GM19452 (cell line): ENCODE measurements around the gene PRKAR1B.
"Not testable (repeated sequence)": the region's sequence is repeated elsewhere in the genome, so short reads cannot be mapped to it uniquely, and the experiment has no call there.

ENCODE experiments used
- ATAC-seq: cut with Tn5 transposase; IDR thresholded peaks from one replicate; pipeline ENCODE4 v1.9.1; 2021; ENCODE audit not compliant: unreplicated experiment

The PRKAR1B gene

DNA sequence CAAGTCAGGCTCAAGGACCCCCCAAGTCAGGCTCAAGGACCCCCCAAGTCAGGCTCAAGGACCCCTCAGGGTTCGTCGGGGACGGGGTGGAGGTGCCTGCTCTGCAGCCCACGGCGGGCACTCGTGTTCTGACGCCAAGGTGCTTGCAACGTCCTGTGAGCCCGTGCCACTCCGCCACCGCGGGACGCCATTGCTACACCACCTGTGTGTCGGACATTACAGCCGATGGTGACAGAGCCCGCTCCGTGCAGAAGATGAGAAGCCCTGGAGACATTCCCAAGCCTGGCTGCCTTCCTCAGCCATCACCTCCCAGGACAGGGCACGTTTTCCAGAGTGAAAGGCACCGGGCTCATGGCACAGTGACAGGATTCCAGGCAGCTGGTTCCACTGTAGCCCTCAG is 98.3 kb downstream of the PRKAR1B start:
- no peak for ATAC-seq

DNA sequence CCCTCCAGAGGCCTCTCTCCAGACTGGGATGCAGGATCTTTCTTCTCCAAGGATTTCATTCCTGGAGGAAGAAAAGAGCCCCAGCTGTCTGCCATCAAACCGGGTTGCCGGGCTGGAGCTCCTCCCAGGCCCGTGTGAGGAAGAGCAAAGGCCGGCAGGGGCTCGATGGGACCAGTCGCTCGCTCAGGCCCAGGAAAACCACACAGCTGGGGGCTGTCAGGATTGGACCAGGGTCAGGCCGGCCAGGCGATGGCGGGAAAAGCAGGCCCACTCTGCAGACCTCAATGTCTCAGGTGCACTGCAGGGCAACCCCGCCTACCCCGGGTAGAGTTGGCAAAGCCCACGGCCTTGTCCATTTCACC is 98.7 kb downstream of the PRKAR1B start:
- ATAC-seq: no peak

DNA sequence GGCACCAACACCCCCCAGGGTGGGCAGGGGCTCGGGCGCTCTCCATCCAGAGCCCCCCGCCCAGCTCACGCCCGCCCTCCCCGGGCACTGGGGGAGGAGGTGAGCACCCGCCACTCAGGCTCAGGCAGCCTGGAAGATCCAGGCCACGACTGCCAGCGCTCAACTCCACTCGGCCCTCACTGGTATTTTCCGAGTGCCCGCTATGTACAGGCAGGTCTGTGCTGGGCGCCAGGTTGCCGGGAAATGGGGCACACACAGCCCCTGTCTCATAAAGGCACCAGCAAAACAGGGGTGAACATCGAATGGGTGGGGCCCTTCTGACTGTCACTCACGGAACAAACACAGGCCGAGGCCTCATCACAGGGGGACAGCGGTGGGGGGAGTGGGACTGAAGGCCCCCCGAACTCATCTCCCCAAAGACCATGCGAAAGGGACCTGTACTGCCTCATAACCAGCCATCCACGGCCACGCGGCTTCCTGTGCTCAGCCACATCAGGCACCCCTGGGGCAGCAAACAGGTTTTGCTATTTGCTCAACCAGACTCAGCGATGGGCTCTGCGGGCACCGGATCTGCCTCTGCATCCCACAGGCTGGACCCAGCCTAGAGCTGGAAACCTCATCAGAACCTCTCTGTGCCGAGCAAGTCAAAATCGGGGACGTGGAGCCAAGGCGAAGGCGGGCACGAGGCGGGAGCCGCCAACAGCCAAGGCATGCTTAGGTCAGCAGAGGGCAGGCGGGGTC is 99.2 kb downstream of the PRKAR1B start:
- no peak for ATAC-seq

DNA sequence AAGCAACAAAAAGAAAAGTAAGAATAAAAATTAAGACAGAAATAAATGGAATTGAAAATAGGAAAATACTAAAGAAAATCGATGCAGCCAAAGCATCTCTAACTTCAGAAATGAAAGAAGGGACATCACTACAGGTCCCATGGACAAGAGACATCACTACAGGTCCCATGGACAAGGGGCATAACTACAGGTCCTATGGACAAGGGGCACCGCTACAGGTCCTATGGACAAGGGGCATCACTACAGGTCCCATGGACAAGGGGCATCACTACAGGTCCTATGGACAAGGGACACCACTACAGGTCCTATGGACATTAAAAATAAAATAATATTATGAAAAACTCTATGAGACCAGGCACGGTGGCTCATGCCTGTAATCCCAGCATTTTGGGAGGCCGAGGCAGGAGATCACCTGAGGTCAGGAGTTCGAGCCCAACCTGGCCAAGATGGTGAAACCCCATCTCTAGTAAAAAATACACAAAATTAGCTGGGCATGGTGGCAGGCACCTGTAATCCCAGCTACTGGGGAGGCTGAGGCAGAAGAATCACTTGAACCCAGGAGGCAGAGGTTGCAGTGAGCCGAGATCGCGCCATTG is 101.6 kb downstream of the PRKAR1B start:
- ATAC-seq: no peak

DNA sequence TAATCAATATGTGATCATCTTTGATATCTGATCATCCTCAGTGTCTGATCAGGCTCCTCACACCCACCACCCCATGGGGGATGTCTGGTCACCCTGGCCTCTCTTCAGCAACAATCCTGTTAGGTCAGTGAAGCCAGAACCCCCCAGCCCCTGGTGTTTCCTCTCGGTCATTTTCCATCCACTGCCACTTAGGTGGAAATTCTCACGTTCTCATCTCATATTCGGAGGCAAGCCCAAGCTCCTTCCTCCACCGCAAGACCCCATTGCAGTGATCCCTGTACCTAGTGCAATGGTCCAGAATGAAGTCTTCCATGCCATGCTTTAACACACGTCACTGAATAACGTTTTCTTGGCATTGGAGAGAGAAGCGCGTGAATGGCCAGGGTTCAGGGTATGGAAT is 103.6 kb downstream of the PRKAR1B start:
- no peak for ATAC-seq

DNA sequence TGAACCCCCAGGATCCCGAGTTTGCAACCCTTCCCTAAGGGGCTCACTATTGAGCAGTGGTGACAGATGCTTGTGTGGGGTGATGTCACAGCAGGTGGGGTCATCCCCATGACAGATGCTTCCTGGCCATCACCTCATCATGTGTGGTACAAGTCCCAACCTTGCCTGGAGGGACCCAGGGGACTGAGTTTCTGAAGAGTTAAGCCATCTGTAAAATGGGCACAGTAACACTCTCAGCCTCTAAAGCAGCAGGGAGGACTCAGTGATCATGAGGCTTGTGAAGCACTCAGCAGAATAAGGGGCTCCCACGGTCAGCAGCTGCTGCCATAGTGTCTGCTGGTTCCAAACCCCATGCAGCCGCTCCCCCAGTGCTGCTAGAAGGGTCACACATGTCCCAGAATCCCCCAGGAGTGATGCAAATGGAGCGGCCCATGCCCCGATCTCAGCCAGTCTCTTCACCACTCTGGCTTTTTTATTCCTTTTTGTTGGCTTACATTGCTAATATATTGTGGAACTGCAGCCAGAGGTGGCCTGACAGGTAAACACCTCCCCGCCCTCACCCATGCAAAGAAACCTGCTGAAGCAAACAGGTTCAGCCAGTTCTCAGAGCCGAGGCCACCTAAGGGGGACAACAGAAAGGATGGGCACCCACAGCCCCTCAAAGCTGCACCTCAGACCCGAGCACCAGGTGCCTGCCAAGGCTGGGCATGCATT is 105.4 kb downstream of the PRKAR1B start:
- no peak for ATAC-seq

DNA sequence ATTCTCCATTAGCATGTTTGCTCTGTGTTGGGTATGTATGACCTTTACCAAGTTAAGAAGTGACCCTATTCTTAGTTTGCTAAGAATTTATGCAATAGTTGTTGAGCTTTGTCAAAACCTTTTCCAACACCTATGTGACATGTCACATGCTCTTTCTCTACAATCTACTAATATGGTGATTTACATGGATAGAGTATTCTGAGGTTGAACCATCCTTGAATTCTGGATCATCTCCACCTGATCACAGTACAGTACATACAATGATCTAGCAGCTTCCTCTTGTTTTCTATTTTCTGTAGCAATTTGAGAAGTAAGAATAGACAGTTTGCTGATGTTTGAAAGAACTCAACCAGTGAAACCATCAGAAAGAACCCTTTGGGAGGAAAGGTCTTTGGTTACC is 106.2 kb downstream of the PRKAR1B start:
- ATAC-seq: no peak

DNA sequence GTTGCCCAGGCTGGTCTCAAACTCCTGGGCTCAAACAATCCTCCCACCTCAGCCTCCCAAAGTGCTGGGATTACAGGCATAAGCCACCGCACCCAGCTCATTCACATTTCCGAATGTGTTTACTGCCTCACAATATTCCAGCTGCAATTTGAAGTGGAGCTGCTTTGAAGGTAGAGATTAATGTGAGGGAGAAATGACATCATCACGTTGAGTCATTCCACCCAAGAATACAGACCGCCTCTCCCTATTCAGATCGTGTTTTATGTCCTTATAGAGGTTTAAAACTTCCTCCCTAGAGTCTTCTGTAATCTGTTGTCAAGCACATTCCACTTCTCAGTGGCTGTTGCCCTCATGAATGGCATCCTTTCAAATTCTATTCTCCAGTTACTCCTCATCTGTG is 107.0 kb downstream of the PRKAR1B start:
- ATAC-seq: no peak

DNA sequence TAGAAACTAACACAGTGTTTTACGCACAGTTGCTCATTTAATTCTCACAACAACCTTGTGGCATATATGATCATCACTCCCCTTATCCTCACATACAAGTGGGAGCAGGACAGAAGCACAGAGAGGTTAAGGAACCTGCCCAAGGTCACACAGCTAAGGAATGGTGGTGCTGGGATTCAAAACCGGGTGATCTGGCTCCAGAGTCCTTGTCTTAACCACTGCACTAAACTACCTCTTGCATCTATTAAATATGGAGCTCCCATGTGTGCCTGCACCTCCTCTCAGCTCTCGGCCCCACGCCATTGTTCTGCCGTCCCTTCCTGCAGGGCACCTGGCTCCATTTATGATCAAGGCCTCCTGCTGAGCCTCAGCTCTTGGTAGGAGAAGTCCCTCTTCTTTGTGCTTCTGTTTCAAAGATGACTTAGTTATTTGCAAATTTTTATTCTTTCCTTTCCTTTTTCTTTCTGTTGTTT is 107.7 kb downstream of the PRKAR1B start:
- ATAC-seq: no peak

DNA sequence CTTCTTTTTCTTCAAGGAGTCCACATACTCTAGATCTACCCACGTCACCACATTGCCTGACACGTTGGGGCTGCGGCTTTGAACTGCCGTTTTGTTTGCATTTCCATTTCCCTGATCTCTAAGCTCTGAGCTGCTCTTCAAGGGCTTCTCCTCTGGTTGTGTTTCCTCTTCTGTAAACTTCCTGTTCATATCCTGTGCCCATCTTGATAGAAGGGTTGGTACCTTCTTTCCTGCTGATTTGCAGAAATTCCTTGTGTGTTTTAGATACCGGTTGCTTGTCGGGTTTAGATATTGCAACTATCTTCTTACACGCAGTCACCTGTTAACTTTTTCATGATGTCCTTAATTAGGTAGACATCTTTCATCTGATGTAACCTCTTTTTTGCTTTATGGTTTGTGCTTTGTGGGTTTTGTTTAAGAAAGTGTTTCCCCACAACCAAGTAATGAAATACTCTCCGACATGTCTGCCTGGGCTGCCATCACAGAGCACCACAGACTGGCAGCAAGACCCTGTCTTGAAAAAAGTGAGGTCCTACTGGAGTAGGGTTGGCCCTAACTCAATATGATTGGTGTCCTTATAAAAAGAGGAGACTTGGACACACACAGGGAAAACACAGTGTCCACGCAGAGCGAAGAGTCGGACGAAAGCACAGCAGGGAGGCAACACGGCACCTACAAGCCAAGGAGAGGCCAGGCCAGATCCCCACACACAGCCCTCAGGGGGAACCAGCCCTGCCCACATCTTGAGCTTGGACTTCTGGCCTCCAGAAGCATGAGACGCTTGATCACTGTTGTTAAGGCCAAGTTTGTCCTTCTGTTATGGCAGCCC is 108.3 kb downstream of the PRKAR1B start:
- ATAC-seq: no peak

DNA sequence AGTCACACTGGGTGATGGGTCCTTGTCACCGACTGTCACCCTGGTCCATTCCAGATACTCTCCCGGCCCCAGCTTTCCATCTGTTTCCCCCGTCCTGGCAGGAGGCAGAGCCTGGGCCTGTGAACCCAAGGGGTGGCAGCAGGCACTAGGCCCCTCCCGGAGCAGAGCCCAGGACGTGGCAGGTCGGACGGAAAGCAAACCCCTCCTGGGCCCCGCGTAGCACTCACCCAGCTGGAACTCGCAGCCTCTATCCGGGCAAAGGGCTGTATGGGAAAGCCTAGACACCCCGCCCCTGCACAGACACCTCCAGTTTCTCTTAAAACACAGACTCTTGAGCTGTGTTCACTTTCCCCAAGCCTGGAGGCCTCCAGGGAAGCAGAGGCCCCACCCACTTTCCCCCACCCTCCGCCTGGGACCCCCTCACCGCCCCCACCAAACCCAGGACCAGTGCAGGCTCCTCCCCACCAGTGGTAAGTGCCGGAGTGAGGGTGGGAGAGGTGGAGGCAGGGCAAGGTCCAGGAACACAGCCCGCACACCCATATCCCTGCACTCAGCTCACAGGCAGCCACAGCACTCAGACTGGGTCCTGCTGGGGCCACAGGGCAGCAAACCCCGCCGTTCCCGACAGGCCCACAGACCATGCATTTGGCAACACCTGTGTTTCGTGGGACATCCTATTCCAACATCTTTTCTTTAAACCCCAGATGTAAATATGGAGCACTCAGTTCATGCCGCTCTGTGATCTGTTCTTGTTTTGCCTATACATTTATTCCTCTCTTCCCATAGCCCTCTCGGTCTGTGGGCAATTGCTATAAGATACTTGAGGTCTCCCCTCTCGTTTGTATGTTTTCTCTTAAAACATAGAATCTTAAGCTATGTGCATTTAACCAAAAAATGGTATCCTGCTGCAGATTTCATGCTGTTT is 109.2 kb downstream of the PRKAR1B start:
- no peak for ATAC-seq

DNA sequence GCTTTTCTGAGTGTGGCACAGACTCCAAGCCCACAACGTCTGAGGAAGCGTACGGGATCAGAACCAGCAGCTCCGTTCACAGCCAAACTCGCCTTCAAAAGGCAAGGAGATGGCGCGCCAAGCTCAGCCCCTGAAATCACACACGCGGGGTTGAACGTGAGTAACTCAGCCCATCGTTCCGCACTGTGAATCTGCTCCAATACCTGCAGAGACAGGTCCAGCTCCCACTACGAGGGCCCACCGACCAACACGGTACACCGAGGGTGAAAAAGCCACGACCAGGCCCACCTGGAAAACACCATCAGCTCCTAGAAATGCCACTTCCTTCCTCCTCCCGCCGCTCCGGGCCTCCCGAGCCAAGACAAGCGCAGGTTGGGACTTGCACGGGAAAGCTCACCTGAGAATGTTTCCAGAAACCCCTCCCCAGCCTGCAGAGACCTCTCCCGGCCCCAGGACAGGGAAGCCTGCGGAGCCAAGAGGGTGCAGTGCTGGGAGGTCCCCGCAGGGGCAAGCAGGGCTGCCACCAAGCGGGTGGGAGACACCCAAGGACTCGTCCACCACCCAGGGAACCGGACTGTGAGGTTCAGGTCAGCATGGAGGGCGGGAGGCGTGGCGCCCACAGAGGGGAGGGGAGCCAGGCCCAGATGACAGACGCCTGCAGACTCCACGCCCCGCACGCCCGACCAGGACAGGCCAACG is 113.5 kb downstream of the PRKAR1B start:
- ATAC-seq: no peak

DNA sequence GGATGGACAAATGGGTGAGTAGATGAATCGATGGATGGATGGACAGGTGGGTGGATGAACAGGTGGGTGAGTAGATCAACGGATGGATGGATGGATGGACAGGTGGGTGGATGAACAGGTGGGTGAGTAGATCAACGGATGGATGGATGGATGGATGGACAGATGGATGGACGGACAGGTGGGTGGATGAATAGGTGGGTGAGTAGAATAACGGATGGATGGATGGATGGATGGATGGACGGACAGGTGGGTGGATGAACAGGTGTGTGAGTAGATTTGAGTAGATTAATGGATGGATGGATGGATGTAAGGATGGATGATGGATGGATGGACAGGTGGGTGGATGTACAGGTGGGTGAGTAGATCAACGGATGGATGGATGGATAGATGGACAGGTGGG is 115.2 kb downstream of the PRKAR1B start:
- ATAC-seq: not testable (repeated sequence)

DNA sequence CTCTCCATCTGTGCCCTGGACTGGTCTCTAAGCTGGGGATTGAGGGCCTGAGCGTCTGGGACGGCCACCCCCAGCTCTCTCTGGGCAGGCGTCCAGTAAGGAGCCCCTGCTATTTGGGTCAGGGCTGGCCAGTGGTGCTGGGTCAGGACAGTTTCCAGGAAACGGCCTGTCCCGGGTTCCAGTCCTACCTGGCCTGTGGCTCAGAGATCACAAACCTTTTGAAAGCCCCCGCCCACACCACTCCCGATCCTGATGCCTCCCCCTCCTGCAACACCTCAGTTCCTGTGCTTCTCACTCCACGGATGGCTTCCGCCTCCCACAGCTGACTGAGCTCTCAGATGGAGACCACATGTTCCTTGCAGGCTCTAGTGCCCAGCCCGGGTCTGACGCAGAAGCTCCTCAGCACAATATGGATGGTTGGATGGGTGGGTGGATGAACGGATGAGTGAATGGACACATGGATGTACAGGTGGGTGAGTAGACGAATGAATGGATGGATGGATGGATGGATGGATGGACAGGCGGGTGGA is 115.7 kb downstream of the PRKAR1B start:
- no peak for ATAC-seq

DNA sequence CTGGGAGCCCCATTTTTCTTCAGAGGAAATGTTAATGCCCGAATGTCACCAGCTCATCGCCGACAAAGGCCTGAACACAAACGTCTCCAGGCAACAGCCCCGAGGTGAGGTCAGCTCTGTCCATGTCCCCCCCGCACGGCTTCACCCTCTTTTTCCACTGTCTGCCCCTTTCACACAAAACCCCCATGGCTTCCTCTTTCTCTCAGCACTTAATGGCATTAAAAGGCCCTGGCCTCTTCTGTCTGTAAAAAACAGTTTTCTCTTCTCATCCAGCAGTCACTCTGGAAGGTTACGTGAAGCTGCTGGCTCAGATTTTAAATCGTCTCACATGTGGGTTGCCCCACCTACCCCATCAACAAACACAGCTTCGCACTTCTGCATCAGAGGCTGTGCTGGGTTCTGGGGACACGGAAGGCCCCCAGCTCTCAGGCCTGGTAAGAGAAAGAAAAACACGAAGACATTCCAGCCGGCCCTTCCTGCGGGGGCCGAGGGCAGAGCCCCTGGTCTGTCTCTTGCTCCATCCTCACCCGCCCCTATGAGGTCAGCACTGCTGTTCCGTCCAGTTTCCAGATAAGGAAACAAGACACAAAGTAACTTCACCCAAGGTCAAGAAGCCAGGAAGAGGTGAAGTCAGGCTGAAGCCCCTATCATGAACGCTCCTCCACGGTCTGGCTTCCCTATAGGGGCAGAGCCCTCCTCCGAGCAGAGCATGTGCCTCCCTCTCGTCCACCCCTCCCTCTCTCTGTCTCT is 116.4 kb downstream of the PRKAR1B start:
- ATAC-seq: no peak

DNA sequence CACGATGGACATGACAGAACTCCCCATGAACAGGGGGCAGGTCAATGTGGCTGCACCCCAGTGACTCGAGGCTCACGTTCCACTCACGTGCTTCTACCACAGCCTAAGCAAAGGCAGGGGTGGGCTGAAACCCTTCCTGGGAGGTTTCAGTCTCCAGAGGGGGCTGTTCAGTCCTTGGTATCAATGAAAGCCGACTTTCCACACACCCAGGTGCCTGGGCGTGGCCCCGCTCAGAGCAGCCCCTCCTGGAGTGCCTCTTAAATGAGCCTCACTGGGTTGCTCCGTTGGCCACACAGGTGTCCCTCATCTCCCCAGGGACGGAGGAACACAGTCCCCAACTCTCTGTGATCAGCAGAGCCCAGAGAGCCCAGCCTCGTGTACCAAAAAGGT is 116.9 kb downstream of the PRKAR1B start:
- no peak for ATAC-seq

DNA sequence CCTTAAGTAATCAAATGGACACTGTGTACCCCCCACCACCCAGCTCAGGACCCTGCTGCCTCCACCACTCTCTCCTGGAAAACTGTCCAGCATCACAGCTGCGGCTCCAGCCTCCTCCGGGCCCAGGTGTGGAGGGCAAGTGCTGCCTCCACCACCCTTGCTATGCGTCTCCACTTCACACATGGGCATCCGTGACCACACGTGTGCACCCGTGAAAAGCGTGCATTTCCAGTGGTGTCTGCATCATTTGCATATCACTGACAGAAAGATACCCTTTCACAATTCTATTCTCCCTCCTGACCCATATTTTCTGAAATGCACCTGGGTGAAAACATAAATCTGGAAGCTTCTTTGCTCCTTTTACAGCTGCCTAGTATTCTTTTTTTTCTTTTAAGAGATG is 117.7 kb downstream of the PRKAR1B start:
- no peak for ATAC-seq

DNA sequence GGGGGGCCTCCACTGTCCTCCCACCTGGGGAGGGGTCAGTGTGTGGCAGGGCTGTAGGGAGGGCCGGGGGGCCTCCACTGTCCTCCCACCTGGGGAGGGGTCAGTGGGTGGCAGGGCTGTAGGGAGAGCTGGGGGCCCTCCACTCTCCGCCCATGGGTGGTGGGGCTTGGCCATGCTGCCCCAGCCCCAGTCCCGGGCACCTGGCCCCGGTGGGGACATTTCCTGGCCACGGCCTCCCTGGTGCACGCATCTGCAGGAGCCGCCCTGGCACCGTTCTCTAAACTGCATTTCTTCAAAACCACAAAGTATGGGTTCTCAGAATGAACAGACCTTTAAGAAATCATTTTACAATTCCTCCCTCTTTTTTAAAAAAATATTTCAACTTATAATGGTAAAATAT is 118.1 kb downstream of the PRKAR1B start:
- no peak for ATAC-seq

DNA sequence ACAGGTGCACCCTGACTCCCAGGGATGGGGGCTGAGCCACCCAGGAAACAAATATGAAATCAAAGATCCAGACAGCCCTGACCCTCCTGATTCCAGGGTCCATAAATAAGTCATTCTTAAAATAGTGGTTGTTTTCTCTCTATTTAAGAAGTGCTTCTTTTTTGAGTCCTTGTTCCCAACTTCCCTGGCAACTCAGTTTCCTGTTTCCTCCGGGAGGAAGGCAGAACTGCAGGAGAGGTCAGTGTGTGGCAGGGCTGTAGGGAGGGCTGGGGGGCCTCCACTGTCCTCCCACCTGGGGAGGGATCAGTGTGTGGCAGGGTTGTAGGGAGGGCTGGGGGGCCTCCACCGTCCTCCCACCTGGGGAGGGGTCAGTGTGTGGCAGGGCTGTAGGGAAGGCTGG is 118.7 kb downstream of the PRKAR1B start:
- no peak for ATAC-seq
